WTC11 (cell line): ENCODE data around the gene CABP1. TPM values are rescaled to one million over a fixed set of nuclear protein-coding genes. Genes with fewer than 3 reads are reported as not detected.

Experiments
- ATAC-seq: fragments of 200-7000 bp; cut with Tn5 transposase; 2 replicates; pipeline ENCODE4 v1.10.0; 2021; ENCODE audit warnings: mild to moderate bottlenecking, moderate library complexity
- Bru-seq: library from RNA; stranded (reverse); fragments of 400-500 nt; gene quantifications from one replicate; lab custom pipeline; 2021; lab: Mats Ljungman, UMichigan
- CTCF ChIA-PET: fragments of 300-600 bp; sonication (Branson Sonifier 250); formaldehyde crosslinking; loops from one replicate; lab custom pipeline; 2021; ENCODE audit warnings: antibody characterized with exemption; lab: Charles Lee
- POLR2A ChIA-PET: fragments of 350-600 bp; sonication (Branson Sonifier 250); formaldehyde crosslinking; loops from one replicate; lab custom pipeline; 2021; ENCODE audit warnings: antibody characterized with exemption; lab: Charles Lee
- DNase-seq: peaks from one replicate; pipeline ENCODE4 v3.0.0; 2021; ENCODE audit warnings: low spot score
- H3K27ac Mint-ChIP-seq: 2 replicates; pipeline ENCODE4 v1.8.0; 2021; ENCODE audit warnings: mixed read lengths
- H3K27me3 Mint-ChIP-seq: 2 replicates; pipeline ENCODE4 v1.8.0; 2021; ENCODE audit warnings: low read depth, mild to moderate bottlenecking, moderate library complexity, mixed read lengths
- H3K36me3 Mint-ChIP-seq: 2 replicates; pipeline ENCODE4 v1.8.0; 2021; ENCODE audit warnings: mixed read lengths
- H3K4me1 Mint-ChIP-seq: 2 replicates; pipeline ENCODE4 v1.8.0; 2022; ENCODE audit warnings: mixed read lengths
- H3K4me3 Mint-ChIP-seq: 2 replicates; pipeline ENCODE4 v1.8.0; 2021; ENCODE audit warnings: mild to moderate bottlenecking, moderate library complexity, mixed read lengths
- H3K9me3 Mint-ChIP-seq: 2 replicates; pipeline ENCODE4 v1.8.0; 2021; ENCODE audit warnings: mixed read lengths
- FOXK1 ChIP-seq: sonication (generic); formaldehyde crosslinking; IDR thresholded peaks from 2 replicates; pipeline ENCODE4 v1.8.0; 2022; ENCODE audit warnings: mild to moderate bottlenecking, moderate library complexity, missing genetic modification reagents
- GABPB1 ChIP-seq: sonication (generic); formaldehyde crosslinking; IDR thresholded peaks from 2 replicates; pipeline ENCODE4 v1.8.1; 2023; ENCODE audit warnings: mild to moderate bottlenecking, missing genetic modification reagents
- JAZF1 ChIP-seq: fragments of 250-450 bp; sonication (Bioruptor Pico); IDR thresholded peaks from 2 replicates; pipeline ENCODE4 v1.9.0; 2021; ENCODE audit warnings: moderate library complexity, mild to moderate bottlenecking, inconsistent platforms
- JUN ChIP-seq: sonication (generic); formaldehyde crosslinking; IDR thresholded peaks from 2 replicates; pipeline ENCODE4 v1.8.0; 2023; ENCODE audit warnings: mild to moderate bottlenecking, missing genetic modification reagents
- MAX ChIP-seq: sonication (generic); formaldehyde crosslinking; IDR thresholded peaks from 2 replicates; pipeline ENCODE4 v1.8.0; 2022; ENCODE audit warnings: mild to moderate bottlenecking, missing genetic modification reagents
- MYBL2 ChIP-seq: sonication (generic); formaldehyde crosslinking; IDR thresholded peaks from 2 replicates; pipeline ENCODE4 v1.8.1; 2023; ENCODE audit warnings: mild to moderate bottlenecking, moderate library complexity, missing genetic modification reagents
- SOX15 ChIP-seq: fragments of 250-450 bp; sonication (Bioruptor Pico); IDR thresholded peaks from 2 replicates; pipeline ENCODE4 v1.9.0; 2021; ENCODE audit warnings: mild to moderate bottlenecking
- SP1 ChIP-seq: sonication (generic); formaldehyde crosslinking; conservative IDR thresholded peaks from 2 replicates; pipeline ENCODE4 v1.8.1; 2022; ENCODE audit warnings: missing genetic modification reagents
- TEAD1 ChIP-seq: sonication (generic); formaldehyde crosslinking; IDR thresholded peaks from 2 replicates; pipeline ENCODE4 v1.8.0; 2022; ENCODE audit warnings: mild to moderate bottlenecking, missing genetic modification reagents
- TP53 ChIP-seq: sonication (generic); formaldehyde crosslinking; IDR thresholded peaks from 2 replicates; pipeline ENCODE4 v1.8.1; 2023; ENCODE audit warnings: mild to moderate bottlenecking, missing genetic modification reagents
- USF2 ChIP-seq: sonication (generic); formaldehyde crosslinking; IDR thresholded peaks from 2 replicates; pipeline ENCODE4 v1.8.1; 2023; ENCODE audit warnings: mild to moderate bottlenecking, missing genetic modification reagents, moderate library complexity
- ZBTB21 ChIP-seq: sonication (generic); formaldehyde crosslinking; IDR thresholded peaks from 2 replicates; pipeline ENCODE4 v1.8.1; 2023; ENCODE audit warnings: mild to moderate bottlenecking, missing genetic modification reagents, borderline replicate concordance
- ZNF232 ChIP-seq: sonication (generic); formaldehyde crosslinking; IDR thresholded peaks from 2 replicates; pipeline ENCODE4 v1.8.0; 2022; ENCODE audit warnings: mild to moderate bottlenecking, missing genetic modification reagents
- ZNF263 ChIP-seq: sonication (generic); formaldehyde crosslinking; IDR thresholded peaks from 2 replicates; pipeline ENCODE4 v1.8.1; 2022; ENCODE audit warnings: low read depth, mild to moderate bottlenecking, moderate library complexity, missing genetic modification reagents
- ZNF416 ChIP-seq: fragments of 250-450 bp; sonication (Bioruptor Pico); IDR thresholded peaks from 2 replicates; pipeline ENCODE4 v1.9.0; 2021; ENCODE audit warnings: mild to moderate bottlenecking, inconsistent platforms
- ZNF423 ChIP-seq: fragments of 250-450 bp; sonication (Bioruptor Pico); IDR thresholded peaks from 2 replicates; pipeline ENCODE4 v2.1.2; 2022; ENCODE audit warnings: mild to moderate bottlenecking, moderate library complexity
- ZNF425 ChIP-seq: fragments of 250-450 bp; sonication (Bioruptor Pico); conservative IDR thresholded peaks from 2 replicates; pipeline ENCODE4 v1.9.0; 2021; ENCODE audit warnings: mild to moderate bottlenecking
- ZNF671 ChIP-seq: fragments of 250-450 bp; sonication (Bioruptor Pico); IDR thresholded peaks from 2 replicates; pipeline ENCODE4 v1.8.0; 2021; ENCODE audit warnings: mild to moderate bottlenecking
- long read RNA-seq, 3 experiments: library from RNA in 1 of 3; library from capped mRNA in 1 of 3; library from polyadenylated mRNA in 1 of 3; unstranded in 2 of 3; stranded (forward) in 1 of 3; transcript quantifications; one replicate each; pipeline ENCODE4 v2.0.0, GENCODE V29; 2021
- total RNA-seq: library from RNA; stranded (reverse); gene quantifications from 3 replicates; pipeline ENCODE4 v1.2.3, GENCODE V29; 2021
- TF ChIP-seq, protein P1 (sequence below): sonication (generic); formaldehyde crosslinking; IDR thresholded peaks from 2 replicates; pipeline ENCODE4 v1.8.1; 2023; ENCODE audit warnings: mild to moderate bottlenecking, moderate library complexity, missing genetic modification reagents
- TF ChIP-seq, protein P2 (sequence below): fragments of 250-450 bp; sonication (Bioruptor Pico); IDR thresholded peaks from 2 replicates; pipeline ENCODE4 v1.9.0; 2021; ENCODE audit warnings: mild to moderate bottlenecking

Gene CABP1
- total RNA-seq = 10.1 to 14.1 TPM (median 10.7 TPM) in 3 replicates
- percentile 41 among the genes with signal in this experiment for Bru-seq, nascent RNA
- long read RNA-seq, experiment 1, transcript CABP1-202 (6 exons, 1,658 nt) = major isoform, 17 of 23 reads
- long read RNA-seq, experiment 1, partial matches to known transcripts = 0 of 23 reads
- long read RNA-seq, experiment 1, other reads (novel, unspliced or antisense) = 6 of 23 reads
- long read RNA-seq, experiment 2, transcript CABP1-202 (6 exons, 1,658 nt) = major isoform, 5 of 11 reads
- long read RNA-seq, experiment 2, partial matches to known transcripts = 0 of 11 reads
- long read RNA-seq, experiment 2, other reads (novel, unspliced or antisense) = 6 of 11 reads
- long read RNA-seq, experiment 3, partial matches to known transcripts = 0 of 6 reads
- long read RNA-seq, experiment 3, other reads (novel, unspliced or antisense) = 3 of 6 reads

DNA sequence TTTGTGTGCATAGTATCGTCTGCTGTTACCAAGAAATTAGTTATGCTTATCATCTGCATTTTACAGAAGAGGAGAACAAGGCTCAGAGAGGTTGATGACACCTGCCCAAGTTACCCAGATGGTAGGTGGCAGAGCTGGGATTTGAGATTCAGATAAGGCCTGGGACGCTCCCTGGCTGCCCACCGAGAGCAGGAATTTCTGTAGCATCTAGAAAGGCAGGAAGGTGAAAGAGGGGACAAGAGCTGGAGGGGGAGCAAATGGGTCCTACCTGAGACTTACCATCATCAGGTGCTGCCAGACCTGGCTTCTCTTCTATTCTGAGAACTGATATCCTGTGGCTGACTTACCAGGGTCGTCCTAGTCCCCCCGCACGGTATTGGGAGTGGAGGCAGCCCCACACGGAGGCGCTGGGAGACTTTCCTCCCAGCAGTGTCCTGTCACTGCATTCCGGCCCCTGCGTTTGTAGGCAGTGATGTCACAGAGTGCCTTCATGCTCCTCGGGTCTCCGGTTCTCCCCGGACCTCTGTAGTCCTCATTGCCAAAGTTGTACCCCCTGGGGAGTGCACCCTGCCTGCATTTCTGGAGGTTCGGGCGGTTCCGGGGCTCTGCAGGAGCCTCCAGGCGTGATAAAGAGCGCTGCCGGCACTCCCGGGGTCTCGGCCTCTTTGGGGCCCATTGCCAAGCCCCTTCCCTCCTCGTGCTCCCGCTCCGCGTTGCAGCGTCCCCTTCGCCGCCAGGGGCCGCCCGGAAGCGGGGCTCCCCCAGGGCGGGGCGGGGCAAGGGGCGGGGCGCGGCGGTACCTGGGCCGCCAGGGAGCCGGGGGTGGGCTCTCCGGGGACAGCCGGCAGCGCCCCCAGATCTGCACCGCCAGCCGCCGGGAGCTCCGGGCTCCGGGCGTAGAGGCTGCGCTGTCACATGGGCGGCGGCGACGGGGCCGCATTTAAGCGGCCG is at the start of gene CABP1:
Gene CABP1, plus strand, starts transcription at position 856 of the 951 bp plus-strand sequence. Its CDS starts 60 bp downstream, at position 916.
- ChIA-PET POLR2A (interaction anchor here (0.8 to 1.0 kb wide), 2 partner anchors 46 to 58 kb away, joined by 3 read pairs; partner anchors contain the start of gene POP5), CTCF (interaction anchor here (0.6 to 4.7 kb wide), 17 partner anchors 9 to 373 kb away, joined by 3 to 40 read pairs (median 4); partner anchors contain the start of genes MLEC and POP5)
- DNase-seq = peak; percentile 85

More for the DNA sequence above, at the start of gene CABP1:
- Mint-ChIP-seq H3K9me3 (no peaks in the 10 kb centered on the region), H3K27ac (peak within 1 kb of the TSS; percentile 37; the same call in 1 of the 2 replicates), H3K27me3 (peaks cover 20% of the 10 kb centered on the region), H3K36me3 (no peaks in the 10 kb centered on the region), H3K4me1 (peaks cover 15% of the 10 kb centered on the region), H3K4me3 (peak within 1 kb of the TSS; percentile 73)
- no peak for TF ChIP-seq JAZF1
- TF ChIP-seq FOXK1 (CRISPR knock-in tag) = 0 out of 2 replicates have a peak, but pooled peaks have one; percentile 23
- TF ChIP-seq ZNF423 (CRISPR knock-in tag) = peak; percentile 48; the same call in 1 of the 2 replicates
- TF ChIP-seq JUN (CRISPR knock-in tag) = no peak
- TF ChIP-seq ZNF671 (CRISPR knock-in tag) = no peak
- TF ChIP-seq ZNF232 (CRISPR knock-in tag) = no peak
- TF ChIP-seq MAX (CRISPR knock-in tag) = peak; percentile 61; the same call in 1 of the 2 replicates
- 0 out of 2 replicates have a peak, but pooled peaks have one; percentile 9 for TF ChIP-seq TEAD1 (CRISPR knock-in tag)
- TF ChIP-seq, protein P1, sequence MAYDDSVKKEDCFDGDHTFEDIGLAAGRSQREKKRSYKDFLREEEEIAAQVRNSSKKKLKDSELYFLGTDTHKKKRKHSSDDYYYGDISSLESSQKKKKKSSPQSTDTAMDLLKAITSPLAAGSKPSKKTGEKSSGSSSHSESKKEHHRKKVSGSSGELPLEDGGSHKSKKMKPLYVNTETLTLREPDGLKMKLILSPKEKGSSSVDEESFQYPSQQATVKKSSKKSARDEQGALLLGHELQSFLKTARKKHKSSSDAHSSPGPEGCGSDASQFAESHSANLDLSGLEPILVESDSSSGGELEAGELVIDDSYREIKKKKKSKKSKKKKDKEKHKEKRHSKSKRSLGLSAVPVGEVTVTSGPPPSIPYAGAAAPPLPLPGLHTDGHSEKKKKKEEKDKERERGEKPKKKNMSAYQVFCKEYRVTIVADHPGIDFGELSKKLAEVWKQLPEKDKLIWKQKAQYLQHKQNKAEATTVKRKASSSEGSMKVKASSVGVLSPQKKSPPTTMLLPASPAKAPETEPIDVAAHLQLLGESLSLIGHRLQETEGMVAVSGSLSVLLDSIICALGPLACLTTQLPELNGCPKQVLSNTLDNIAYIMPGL = peak; percentile 71; the same call in 1 of the 2 replicates
- TF ChIP-seq ZNF425 (CRISPR knock-in tag) = no peak
- TF ChIP-seq TP53 (CRISPR knock-in tag) = 0 out of 2 replicates have a peak, but pooled peaks have one; percentile 41
- peak; percentile 19; the same call in 1 of the 2 replicates for TF ChIP-seq USF2 (CRISPR knock-in tag)
- TF ChIP-seq SP1 (CRISPR knock-in tag) = peak; percentile 72
- no peak for TF ChIP-seq GABPB1
- peak; percentile 61; the same call in 1 of the 2 replicates for TF ChIP-seq ZNF263 (CRISPR knock-in tag)
- 0 out of 2 replicates have a peak, but pooled peaks have one; percentile 36 for TF ChIP-seq MYBL2 (CRISPR knock-in tag)
- TF ChIP-seq SOX15 (CRISPR knock-in tag) = no peak
- TF ChIP-seq, protein P2, sequence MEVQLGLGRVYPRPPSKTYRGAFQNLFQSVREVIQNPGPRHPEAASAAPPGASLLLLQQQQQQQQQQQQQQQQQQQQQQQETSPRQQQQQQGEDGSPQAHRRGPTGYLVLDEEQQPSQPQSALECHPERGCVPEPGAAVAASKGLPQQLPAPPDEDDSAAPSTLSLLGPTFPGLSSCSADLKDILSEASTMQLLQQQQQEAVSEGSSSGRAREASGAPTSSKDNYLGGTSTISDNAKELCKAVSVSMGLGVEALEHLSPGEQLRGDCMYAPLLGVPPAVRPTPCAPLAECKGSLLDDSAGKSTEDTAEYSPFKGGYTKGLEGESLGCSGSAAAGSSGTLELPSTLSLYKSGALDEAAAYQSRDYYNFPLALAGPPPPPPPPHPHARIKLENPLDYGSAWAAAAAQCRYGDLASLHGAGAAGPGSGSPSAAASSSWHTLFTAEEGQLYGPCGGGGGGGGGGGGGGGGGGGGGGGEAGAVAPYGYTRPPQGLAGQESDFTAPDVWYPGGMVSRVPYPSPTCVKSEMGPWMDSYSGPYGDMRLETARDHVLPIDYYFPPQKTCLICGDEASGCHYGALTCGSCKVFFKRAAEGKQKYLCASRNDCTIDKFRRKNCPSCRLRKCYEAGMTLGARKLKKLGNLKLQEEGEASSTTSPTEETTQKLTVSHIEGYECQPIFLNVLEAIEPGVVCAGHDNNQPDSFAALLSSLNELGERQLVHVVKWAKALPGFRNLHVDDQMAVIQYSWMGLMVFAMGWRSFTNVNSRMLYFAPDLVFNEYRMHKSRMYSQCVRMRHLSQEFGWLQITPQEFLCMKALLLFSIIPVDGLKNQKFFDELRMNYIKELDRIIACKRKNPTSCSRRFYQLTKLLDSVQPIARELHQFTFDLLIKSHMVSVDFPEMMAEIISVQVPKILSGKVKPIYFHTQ (CRISPR knock-in tag) = no peak
- no peak for TF ChIP-seq ZNF416
- TF ChIP-seq ZBTB21 = no peak
- peak; percentile 72 for ATAC-seq
